Dermis blood vessel endothelial cell (primary cell): ENCODE data around the gene SFMBT2. TPM values are rescaled to one million over a fixed set of nuclear protein-coding genes. Genes with fewer than 3 reads are reported as not detected.
"Not testable (repeated sequence)": the region's sequence is repeated elsewhere in the genome, so short reads cannot be mapped to it uniquely, and the experiment has no call there.

Source experiments
- DNase-seq: peaks from one replicate; pipeline ENCODE4 v3.0.0; 2010
- total RNA-seq: library from RNA; depleted of rRNA; stranded (reverse); fragments of >200 nt; gene quantifications from 2 replicates; pipeline ENCODE4 v1.2.3, GENCODE V29; 2014

The SFMBT2 gene
- total RNA-seq, 1 donor from 2014 or later: 5.4 TPM

- DNase-seq: no peak
These were observed 151.8 kb downstream of the SFMBT2 start for GRCh38 chr10:7258948-7259523.

DNA sequence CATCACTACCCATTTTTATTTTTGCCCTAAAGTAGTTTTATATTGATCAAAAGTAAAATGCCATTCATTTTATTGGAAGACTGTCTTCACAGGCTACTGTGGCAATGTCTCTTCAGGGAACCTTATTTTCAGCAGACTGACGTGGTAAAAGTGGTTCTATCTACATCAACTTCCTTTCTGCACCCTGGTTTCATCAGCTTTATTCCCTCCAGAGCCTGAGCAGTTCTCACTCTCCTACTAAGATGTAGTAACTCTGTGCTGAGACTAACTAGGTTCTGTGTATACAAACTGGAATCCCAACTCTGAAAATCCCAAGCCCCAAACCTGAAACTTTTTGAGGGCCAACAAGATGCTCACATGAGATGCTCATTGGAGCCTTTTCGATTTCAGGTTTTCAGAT is 155.3 kb downstream of the SFMBT2 start:
- no peak for DNase-seq

DNA sequence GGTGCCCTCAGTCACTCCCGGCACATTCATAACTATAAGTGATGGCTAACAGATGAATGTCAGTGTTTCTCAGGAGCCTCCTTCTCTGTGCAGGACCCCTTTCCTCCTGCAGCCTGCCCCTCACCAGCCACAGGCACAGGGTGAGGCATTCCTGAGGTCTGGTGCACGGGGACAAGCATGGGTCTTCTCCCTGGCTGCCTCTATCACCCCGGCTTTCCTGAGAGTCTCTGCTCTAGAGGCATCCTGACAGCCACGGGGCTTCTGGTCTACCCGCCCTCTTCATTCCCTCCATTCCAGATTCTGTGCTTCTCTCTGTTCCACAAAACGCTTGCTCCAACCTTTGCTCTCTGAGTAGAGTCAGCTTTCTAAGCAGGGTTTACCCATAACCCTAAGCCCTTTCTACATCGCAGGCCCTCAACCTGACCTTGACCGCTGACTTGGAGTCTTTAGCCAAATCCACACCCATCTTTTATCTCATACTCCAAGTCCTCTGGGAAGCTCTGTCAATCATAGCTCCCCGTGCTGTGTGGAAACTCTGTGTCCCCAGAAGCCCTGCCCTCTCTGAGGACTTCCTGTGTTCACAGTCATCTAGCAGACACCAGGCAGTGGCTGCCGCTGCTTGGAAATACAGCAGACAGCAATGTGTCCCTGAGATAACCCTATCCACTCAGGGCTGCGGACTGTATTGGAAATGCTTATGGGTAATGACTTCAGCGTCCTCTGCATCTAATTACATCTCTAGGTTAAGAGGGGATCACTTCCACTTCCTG is 159.0 kb downstream of the SFMBT2 start:
- DNase-seq: no peak

DNA sequence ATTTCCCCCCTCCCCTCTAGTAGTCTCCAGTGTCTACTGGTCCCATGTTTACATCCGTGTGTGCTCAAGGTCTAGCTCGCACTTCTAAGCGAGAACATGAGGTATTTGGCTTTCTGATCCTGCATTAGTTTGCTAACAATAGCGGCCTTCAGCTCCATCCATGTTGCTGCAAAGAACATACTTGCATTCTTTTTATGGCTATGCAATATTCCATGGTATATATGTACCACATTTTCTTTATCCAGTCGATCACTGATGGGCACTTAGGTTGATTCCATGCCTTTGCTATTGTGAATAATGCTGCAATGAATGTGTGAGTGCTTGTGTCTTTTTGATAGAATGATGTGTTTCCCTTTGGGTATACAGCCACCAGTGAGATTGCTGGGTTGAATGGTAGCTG is 160.6 kb downstream of the SFMBT2 start:
- no peak for DNase-seq

- DNase-seq: no peak
These were observed 162.2 kb downstream of the SFMBT2 start for GRCh38 chr10:7248585-7249164.

GRCh38 chr10:7248148-7248547 is 162.7 kb downstream of the SFMBT2 start:
- no peak for DNase-seq

- DNase-seq: no peak
These were observed 165.3 kb downstream of the SFMBT2 start for GRCh38 chr10:7245505-7245904.

DNA sequence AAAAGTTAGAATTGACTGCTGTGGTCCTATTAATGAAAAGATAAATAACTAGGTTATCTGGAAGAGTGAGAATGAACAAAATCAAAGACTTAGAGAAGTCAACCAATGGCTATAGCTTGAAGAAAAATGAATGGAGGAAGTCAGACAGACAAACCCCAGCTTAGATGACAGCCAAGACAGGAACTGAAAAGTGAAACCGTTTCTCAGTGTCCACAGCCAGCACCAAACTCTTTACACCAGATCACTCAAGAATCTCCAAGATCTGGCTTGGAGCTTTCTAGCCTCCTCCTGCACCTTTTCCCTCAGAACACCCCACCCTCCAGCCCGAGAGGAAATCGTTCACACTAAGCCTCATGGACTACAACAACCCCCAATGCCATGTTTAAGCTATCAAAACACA is 167.0 kb downstream of the SFMBT2 start:
- no peak for DNase-seq

- DNase-seq: no peak
These were observed 167.7 kb downstream of the SFMBT2 start for GRCh38 chr10:7243139-7243538.

- DNase-seq: no peak
These were observed 171.4 kb downstream of the SFMBT2 start for GRCh38 chr10:7239312-7239985.

DNA sequence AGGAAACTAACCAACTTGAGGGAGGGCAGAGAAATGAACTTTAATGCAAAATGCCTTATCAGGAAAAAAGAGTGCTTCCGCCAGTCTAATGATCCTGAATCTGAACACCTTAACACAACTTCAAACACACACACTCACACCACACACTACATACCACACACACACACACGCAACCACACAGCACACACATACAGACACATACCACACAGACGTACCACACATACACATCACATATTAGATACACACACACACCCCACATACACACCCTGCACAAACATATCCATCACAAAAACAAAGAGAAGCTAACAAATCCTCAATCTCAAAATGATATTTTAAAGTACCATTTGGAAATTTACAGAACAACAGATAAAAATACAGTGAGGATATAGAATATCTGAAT is 175.5 kb downstream of the SFMBT2 start:
- DNase-seq: no peak

DNA sequence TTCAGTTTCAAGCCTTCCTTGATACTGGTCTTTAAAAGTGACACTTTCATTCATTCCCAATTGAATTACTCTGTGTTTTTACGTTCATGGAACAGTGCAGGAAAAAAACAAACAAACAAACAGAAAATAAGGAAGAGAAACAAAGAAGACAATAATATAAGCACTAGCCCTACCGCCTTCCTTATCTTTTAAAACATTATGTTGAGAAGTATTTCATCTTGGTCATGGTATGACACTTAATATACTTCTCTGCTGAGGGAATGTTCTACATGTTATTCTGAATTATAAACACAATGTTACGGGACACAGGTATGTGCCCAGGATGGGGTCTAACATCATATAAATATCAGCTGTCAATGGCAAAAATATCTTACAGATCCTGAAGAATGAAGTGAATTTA is 176.7 kb downstream of the SFMBT2 start:
- DNase-seq: no peak

- DNase-seq: no peak
These were observed 177.4 kb downstream of the SFMBT2 start for GRCh38 chr10:7233259-7233991.

DNA sequence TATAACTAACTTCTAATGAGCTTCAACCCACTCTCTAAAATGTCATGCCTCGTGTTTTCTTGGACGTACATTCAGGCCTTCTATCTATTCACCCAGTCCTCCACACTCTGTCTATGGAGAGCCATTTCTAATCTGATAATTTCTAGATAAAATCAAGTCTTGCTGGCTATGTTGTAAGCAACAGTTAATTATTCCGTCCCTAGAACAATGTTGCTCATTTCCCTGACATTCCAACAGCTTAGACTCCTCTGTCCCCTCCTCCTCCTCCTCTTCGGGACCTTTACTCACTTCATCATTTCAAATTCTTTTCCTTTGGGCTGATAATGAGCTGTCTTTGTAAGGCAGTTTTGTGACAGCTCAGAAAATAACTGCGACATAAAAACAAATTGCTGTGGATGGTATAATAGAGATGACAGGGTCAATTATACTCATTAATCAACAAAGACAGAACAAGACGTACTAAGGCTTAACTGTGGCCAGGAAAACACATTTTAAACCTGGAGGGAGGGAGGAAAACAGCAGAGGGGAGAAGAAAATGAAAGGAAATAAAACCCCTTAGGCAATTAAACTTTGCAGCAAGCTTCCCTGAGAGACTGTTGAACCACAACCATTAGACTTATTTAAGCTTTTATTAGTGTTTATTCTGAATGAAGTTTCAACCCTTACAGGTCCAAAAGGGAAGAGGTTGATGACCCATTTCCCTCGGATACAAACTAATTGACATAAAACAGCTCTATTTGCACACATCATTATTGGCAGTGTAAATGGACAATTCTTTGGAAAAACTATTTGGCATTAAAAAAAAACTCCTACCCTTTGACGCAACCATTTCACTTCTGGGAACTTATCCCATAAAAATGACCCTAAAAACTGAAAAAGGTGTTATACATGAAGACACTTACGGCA is 179.1 kb downstream of the SFMBT2 start:
- no peak for DNase-seq

DNA sequence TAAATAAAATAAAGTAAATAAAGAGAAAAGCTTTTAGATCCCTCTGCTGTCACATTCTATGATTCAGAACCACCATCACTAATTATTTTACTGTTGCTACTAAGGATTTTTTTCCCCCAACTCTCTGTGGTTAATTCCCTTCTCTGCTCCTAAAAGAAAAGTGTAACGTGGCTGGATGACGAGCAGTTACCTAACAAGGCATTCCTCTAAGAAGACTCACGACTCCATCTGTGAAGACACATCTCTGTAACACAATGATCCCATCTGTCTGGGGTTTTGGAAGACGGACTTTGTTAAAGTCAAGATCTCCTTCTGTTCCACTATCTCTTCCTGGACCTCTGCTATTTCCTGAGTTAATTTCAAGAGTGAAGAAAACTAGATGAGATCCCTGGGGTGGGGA is 179.9 kb downstream of the SFMBT2 start:
- DNase-seq: no peak

DNA sequence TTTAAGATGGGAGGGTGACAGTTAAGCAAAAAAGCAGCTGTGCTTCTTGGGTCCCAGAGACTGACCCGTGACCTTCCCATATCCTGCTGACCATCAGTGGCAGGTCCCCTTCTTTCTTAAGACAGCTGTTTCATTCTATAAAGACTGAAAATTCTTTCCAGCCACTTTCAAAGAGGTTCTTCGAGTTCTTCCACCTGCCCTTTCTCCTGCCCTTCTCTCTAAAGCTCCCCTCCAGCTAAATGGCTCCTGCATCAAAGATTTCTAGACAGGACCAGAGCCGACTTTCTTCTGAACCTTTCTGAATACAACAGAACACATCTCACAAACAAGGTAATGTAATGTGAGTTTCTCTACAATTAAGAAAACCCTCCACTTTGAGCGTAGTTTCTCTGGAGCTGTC is 180.8 kb downstream of the SFMBT2 start:
- no peak for DNase-seq

DNA sequence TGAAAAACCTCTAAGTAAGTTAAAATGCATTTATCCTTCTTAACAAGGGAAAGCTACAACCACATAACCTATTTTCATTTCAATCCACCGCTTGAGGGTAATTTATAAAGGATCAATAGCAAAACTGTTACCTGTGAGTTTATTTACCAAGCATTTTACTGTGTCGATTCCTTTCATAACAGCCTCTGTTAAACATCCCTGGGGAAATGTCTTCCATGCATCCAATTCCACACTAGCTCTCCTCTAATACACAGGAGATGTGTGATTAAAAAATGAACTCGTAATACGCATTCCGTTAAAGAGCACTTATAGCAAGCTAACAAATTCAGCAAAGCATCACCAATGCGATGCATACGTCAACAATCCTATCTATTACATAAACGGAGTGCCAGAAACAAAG is 185.7 kb downstream of the SFMBT2 start:
- no peak for DNase-seq

DNA sequence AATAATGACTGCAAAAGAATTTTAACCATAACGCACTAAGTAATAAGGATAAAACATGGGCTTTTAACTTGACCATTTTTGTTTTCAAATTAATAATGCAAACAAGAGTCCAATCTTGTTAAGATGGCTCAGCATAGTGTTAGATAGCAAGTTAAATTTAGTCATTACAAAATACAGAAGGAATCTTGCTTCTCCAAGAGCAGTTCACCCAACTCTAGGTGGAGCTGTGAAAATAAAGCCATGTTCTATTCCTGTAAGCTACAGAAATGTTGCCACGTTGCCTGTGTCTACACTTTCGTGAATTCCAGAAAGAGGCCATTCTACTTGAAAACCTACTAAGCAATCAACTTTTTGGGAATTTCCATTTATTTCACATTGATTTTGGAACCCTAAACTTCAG is 191.9 kb downstream of the SFMBT2 start:
- peak; percentile 1 for DNase-seq

DNA sequence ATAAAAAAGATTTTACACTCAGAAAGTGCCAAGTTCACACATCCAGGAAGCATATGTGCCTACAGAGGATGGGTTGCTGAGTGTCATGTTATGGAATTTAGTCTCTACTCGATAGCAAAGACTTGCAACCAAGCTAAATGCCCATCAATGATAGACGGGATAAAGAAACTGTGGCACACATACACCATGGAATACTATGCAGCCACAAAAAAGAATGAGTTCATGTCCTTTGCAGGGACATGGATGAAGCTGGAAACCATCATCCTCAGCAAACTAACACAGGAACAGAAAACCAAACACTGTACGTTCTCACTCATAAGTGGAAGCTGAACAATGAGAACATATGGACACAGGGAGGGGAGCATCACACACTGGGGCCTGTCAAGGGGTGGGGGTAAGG is 198.1 kb downstream of the SFMBT2 start:
- DNase-seq: not testable (repeated sequence)

GRCh38 chr10:7211857-7212577 is 198.8 kb downstream of the SFMBT2 start:
- no peak for DNase-seq

DNA sequence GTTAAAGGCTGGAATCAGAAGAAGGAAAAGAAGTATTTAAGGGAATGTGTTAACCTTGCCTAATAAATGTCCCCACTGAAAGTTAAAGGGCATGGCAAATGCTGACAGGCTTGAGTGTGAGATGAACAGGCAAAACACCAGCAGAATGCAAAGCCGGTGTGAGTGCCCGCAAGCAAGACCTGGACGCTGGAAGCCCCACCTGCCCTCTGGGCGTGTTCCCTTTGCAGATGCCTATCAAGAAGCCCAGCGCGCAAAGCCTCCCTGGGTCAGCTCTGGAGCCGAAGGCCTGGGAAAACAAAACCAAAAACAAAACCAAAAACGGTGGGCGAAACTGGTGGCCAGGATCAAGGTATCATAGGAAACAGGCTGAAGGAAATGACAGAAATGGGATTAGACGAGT is 200.3 kb downstream of the SFMBT2 start:
- DNase-seq: no peak
